Measurements from ENCODE around the gene CAPZA1. TPM values are rescaled to one million over a fixed set of nuclear protein-coding genes. Genes with fewer than 3 reads are reported as not detected.
A peak's percentile ranks its signal among the peaks of the same experiment; 100 is the strongest.

Gene CAPZA1
- total and polyA plus RNA-seq, 10 of the 15 experiments (the other 5 are each of a cell fraction or from before 2014, with no cell fraction given): 187 to 886 (median 278) TPM

- TF ChIP-seq SIX5 (IDR thresholded peaks at IDR 0.05; ENCODE audit: low read depth, low read length, severe bottlenecking) (no peak), FOXM1 (IDR thresholded peaks at IDR 0.05; ENCODE audit: low read depth, low read length) (no peak), MEF2B (IDR thresholded peaks at IDR 0.05; ENCODE audit: partially characterized antibody, poor library complexity, severe bottlenecking) (peak; percentile 92), CHD2 (IDR thresholded peaks at IDR 0.05; ENCODE audit: borderline replicate concordance, low read depth, low read length) (peak; percentile 79), RB1 (IDR thresholded peaks at IDR 0.05; ENCODE audit: borderline replicate concordance) (peak; percentile 86; the same call in 1 of the 2 replicates), STAT3 (IDR thresholded peaks at IDR 0.05; ENCODE audit: low read depth, low read length) (no peak), IKZF2 (IDR thresholded peaks at IDR 0.05) (peak; percentile 87), LARP7 (IDR thresholded peaks at IDR 0.05) (peak; percentile 30; the same call in 1 of the 2 replicates), ATF3 (IDR thresholded peaks at IDR 0.05; ENCODE audit: borderline replicate concordance, extremely low read depth, low read depth, low read length) (no peak), CTCF (IDR thresholded peaks at IDR 0.05 in 2 of 3, conservative IDR thresholded peaks at IDR 0.05 in 1 of 3; ENCODE audit: control insufficient read depth in 2 of 3, extremely low read depth in 1 of 3, insufficient read depth in 1 of 3, low read depth in 3 of 3, low read length in 3 of 3) (peak; percentile 84 to 98 (median 97)), GATAD2B (conservative IDR thresholded peaks at IDR 0.05; ENCODE audit: low read depth) (peak; percentile 83)
Measured at GRCh38 chr1:112707221-112708001, 87.8 kb downstream of the CAPZA1 start (continued).
